ENCODE data around the gene RERE. TPM values are rescaled to one million over a fixed set of nuclear protein-coding genes. Genes with fewer than 3 reads are reported as not detected.

The RERE gene
- total RNA-seq, 1 donor from 2014 or later = 64.6 TPM

- H3K4me3 ChIP-seq = peak overlapping the region; percentile 3 to 20
- no peaks in the 10 kb centered on the region for H3K27me3 ChIP-seq
- DNase-seq (ENCODE audit: low spot score in 2 of 2) = no peak
- TF ChIP-seq, protein P1, sequence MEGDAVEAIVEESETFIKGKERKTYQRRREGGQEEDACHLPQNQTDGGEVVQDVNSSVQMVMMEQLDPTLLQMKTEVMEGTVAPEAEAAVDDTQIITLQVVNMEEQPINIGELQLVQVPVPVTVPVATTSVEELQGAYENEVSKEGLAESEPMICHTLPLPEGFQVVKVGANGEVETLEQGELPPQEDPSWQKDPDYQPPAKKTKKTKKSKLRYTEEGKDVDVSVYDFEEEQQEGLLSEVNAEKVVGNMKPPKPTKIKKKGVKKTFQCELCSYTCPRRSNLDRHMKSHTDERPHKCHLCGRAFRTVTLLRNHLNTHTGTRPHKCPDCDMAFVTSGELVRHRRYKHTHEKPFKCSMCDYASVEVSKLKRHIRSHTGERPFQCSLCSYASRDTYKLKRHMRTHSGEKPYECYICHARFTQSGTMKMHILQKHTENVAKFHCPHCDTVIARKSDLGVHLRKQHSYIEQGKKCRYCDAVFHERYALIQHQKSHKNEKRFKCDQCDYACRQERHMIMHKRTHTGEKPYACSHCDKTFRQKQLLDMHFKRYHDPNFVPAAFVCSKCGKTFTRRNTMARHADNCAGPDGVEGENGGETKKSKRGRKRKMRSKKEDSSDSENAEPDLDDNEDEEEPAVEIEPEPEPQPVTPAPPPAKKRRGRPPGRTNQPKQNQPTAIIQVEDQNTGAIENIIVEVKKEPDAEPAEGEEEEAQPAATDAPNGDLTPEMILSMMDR (IDR thresholded peaks at IDR 0.05) = no peak
- intact Hi-C loops (cut with DNase I) = loop anchor here (5.0 kb wide), 1 partner anchor 51 kb away; no protein-coding TSS in a partner anchor
- peaks cover 33 to 66% of the 10 kb centered on the region in 2 donors for H3K4me1 ChIP-seq
- H3K36me3 ChIP-seq = peaks cover 3 to 5% of the 10 kb centered on the region in 2 donors
- H3K9me3 ChIP-seq = no peaks in the 10 kb centered on the region
- peak overlapping the region; percentile 88 to 91 for H3K27ac ChIP-seq
Observed at GRCh38 chr1:8370905-8371315, 446.5 kb downstream of the RERE start.

GRCh38 chr1:8370046-8370881, 447.2 kb downstream of the RERE start:
- H3K27me3 ChIP-seq = no peaks in the 10 kb centered on the region
- H3K4me3 ChIP-seq = no peak overlapping the region
- peaks cover 33 to 71% of the 10 kb centered on the region in 2 donors for H3K4me1 ChIP-seq
- DNase-seq (ENCODE audit: low spot score in 2 of 2) = no peak
- intact Hi-C loops (cut with DNase I) = loop anchor here (5.0 kb wide), 1 partner anchor 52 kb away; no protein-coding TSS in a partner anchor
- TF ChIP-seq, protein P1 (IDR thresholded peaks at IDR 0.05) = no peak
- H3K9me3 ChIP-seq = no peaks in the 10 kb centered on the region
- H3K36me3 ChIP-seq = peaks cover 8 to 12% of the 10 kb centered on the region in 2 donors
- H3K27ac ChIP-seq = peak overlapping the region; percentile 88 to 91

DNA sequence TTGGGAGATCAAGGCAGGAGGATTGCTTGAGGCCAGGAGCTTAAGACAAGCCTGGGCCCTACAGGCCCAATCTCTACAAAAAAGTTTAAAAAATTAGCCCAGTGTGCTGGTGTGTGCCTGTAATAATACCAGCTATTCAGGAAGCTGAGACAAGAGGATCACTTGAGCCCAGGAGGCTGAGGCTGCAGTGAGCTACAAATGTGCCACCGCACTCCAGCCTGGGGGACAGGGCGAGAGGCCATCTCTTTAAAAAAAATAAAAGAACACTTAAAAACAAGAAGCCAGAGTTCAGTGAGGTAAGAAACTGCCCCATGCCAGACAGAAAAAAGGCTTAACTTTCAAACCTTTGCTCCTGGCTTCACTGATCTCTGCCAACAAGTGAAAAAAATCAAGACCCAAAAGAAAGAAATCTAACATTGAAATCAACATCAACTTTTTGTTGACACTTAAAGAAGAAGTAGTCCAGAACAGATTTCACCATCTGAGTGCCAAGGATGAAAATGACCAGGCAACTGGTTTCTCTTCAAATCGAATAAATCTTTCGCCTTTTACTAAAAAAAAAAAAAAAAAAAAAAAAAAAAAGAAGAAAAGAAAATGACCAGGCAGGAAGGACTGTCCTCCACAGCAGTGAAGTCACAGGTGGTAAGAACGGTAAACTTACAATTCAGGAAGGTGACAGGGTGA, 448.3 kb downstream of the RERE start:
- H3K9me3 ChIP-seq = no peaks in the 10 kb centered on the region
- no peaks in the 10 kb centered on the region for H3K27me3 ChIP-seq
- H3K4me1 ChIP-seq = peaks cover 32 to 72% of the 10 kb centered on the region in 2 donors
- H3K27ac ChIP-seq = peak overlapping the region; percentile 62 to 91
- DNase-seq (ENCODE audit: low spot score in 2 of 2) = no peak
- no peak overlapping the region for H3K4me3 ChIP-seq
- intact Hi-C loops (cut with DNase I) = no loop called here
- peaks cover 18 to 23% of the 10 kb centered on the region in 2 donors for H3K36me3 ChIP-seq
- TF ChIP-seq, protein P1 (IDR thresholded peaks at IDR 0.05) = no peak

- Histone ChIP-seq H3K27ac (no peak overlapping the region), H3K9me3 (no peaks in the 10 kb centered on the region), H3K36me3 (peaks cover 31 to 35% of the 10 kb centered on the region in 2 donors), H3K4me3 (no peak overlapping the region), H3K4me1 (peaks cover 22 to 72% of the 10 kb centered on the region in 2 donors), H3K27me3 (no peaks in the 10 kb centered on the region)
- intact Hi-C loops (cut with DNase I) = no loop called here
- TF ChIP-seq, protein P1 (IDR thresholded peaks at IDR 0.05) = no peak
- DNase-seq (ENCODE audit: low spot score in 2 of 2) = no peak
Observed at GRCh38 chr1:8367571-8368194, 449.8 kb downstream of the RERE start.

DNA sequence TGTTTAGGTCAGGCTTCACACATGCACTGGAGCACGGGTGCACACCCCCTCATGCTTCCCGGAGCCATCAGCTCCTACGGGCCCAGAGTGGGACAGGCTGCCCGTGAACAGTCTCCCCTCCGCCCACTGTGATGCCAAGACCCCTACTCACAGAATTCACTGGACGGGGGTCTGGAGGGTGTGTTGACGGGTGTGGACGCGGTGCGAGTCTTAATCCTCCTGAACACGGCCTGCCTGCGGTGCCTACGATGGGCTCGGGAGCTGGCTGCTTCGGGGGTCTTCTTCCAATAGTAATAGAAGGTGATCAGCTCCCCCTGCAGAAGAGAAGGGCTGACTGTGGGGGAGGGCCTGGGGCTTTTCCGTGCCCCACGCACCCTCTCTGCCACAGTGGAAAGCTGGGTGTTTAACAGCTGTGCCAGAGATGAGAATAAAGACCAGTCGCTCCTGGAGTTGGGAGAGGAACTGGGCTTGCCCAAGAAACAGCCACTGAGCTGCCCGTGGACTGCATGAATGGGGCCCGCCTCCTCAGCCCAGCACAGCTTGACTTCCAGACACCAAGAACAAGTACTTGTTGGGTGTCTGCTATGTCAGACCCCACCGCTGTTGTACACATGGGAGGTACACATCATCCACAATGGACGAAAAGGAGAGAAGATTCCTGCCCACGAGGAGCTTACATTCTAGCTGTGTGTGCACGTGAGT, 451.6 kb downstream of the RERE start:
- DNase-seq (ENCODE audit: low spot score in 2 of 2) = no peak
- Histone ChIP-seq H3K27ac (no peak overlapping the region), H3K9me3 (no peaks in the 10 kb centered on the region), H3K4me1 (peaks cover 10 to 53% of the 10 kb centered on the region in 2 donors), H3K4me3 (no peak overlapping the region), H3K36me3 (peaks cover 49 to 54% of the 10 kb centered on the region in 2 donors), H3K27me3 (no peaks in the 10 kb centered on the region)
- TF ChIP-seq, protein P1 (IDR thresholded peaks at IDR 0.05) = no peak
- intact Hi-C loops (cut with DNase I) = no loop called here
